Hepatocyte (in vitro differentiated cells): ENCODE data around the gene DDR1.

ENCODE experiments used
- CTCF ChIP-seq: fragments of 200-600 bp; sonication (generic); IDR thresholded peaks from 2 replicates; pipeline ENCODE4 v1.5.1; 2016; ENCODE audit warnings: antibody characterized with exemption, mild to moderate bottlenecking; ENCODE audit not compliant: poor library complexity
- EZH2phosphoT487 ChIP-seq: fragments of 200-600 bp; sonication (generic); IDR thresholded peaks from one replicate; pipeline ENCODE4 v1.6.1; 2018; ENCODE audit warnings: antibody characterized with exemption, mild to moderate bottlenecking, low read depth, moderate library complexity; ENCODE audit not compliant: unreplicated experiment, severe bottlenecking

- TF ChIP-seq CTCF = no peak
- no peak for TF ChIP-seq EZH2phosphoT487
Observed at GRCh38 chr6:30907758-30908591, 23.7 kb downstream of the DDR1 start, which contains the start of gene GTF2H4.
